ENCODE measurements around the gene B3GALT5. TPM values are rescaled to one million over a fixed set of nuclear protein-coding genes. Genes with fewer than 3 reads are reported as not detected.

Gene B3GALT5
- total RNA-seq, 1 donor from 2014 or later: 0.03 TPM

- peaks cover 13% of the 10 kb centered on the region for H3K9me3 ChIP-seq (replicated peaks)
- intact Hi-C loops (cut with micrococcal nuclease): no loop called here
- H3K4me3 ChIP-seq: no peak overlapping the region
- no peaks in the 10 kb centered on the region for H3K36me3 ChIP-seq
- no peak for TF ChIP-seq CTCF (IDR thresholded peaks at IDR 0.05; ENCODE audit: borderline replicate concordance)
- peaks cover 18% of the 10 kb centered on the region for H3K4me1 ChIP-seq
- no peak for DNase-seq
- H3K27ac ChIP-seq (replicated peaks): no peak overlapping the region
- H3K27me3 ChIP-seq (ENCODE audit: low read depth): no peaks in the 10 kb centered on the region
Measured at GRCh38 chr21:39658066-39658465, 45.3 kb downstream of the B3GALT5 start.

GRCh38 chr21:39659070-39659815 is 46.5 kb downstream of the B3GALT5 start:
- intact Hi-C loops (cut with micrococcal nuclease): no loop called here
- TF ChIP-seq CTCF (IDR thresholded peaks at IDR 0.05; ENCODE audit: borderline replicate concordance): no peak
- Histone ChIP-seq H3K27me3 (ENCODE audit: low read depth) (no peaks in the 10 kb centered on the region), H3K4me1 (peaks cover 18% of the 10 kb centered on the region), H3K4me3 (no peak overlapping the region), H3K27ac (replicated peaks) (peak overlapping the region; percentile 76), H3K9me3 (replicated peaks) (peaks cover under 1% of the 10 kb centered on the region), H3K36me3 (no peaks in the 10 kb centered on the region)
- no peak for DNase-seq

GRCh38 chr21:39660191-39660980 is 47.6 kb downstream of the B3GALT5 start:
- peaks cover 18% of the 10 kb centered on the region for H3K4me1 ChIP-seq
- H3K27ac ChIP-seq (replicated peaks): peak overlapping the region; percentile 76
- H3K4me3 ChIP-seq: peak overlapping the region; percentile 46
- H3K27me3 ChIP-seq (ENCODE audit: low read depth): no peaks in the 10 kb centered on the region
- no peaks in the 10 kb centered on the region for H3K9me3 ChIP-seq (replicated peaks)
- no peaks in the 10 kb centered on the region for H3K36me3 ChIP-seq
- TF ChIP-seq CTCF (IDR thresholded peaks at IDR 0.05; ENCODE audit: borderline replicate concordance): no peak
- peak; percentile 45 for DNase-seq
- intact Hi-C loops (cut with micrococcal nuclease): no loop called here

- H3K27me3 ChIP-seq (ENCODE audit: low read depth): no peaks in the 10 kb centered on the region
- no peaks in the 10 kb centered on the region for H3K36me3 ChIP-seq
- peaks cover 18% of the 10 kb centered on the region for H3K4me1 ChIP-seq
- no peaks in the 10 kb centered on the region for H3K9me3 ChIP-seq (replicated peaks)
- no peak for DNase-seq
- intact Hi-C loops (cut with micrococcal nuclease): no loop called here
- peak overlapping the region; percentile 76 for H3K27ac ChIP-seq (replicated peaks)
- TF ChIP-seq CTCF (IDR thresholded peaks at IDR 0.05; ENCODE audit: borderline replicate concordance): no peak
- H3K4me3 ChIP-seq: no peak overlapping the region
Measured at GRCh38 chr21:39661121-39661520, 48.4 kb downstream of the B3GALT5 start.

GRCh38 chr21:39661740-39662139 is 49.0 kb downstream of the B3GALT5 start:
- Histone ChIP-seq H3K4me3 (no peak overlapping the region), H3K9me3 (replicated peaks) (no peaks in the 10 kb centered on the region), H3K36me3 (no peaks in the 10 kb centered on the region), H3K4me1 (peaks cover 18% of the 10 kb centered on the region), H3K27me3 (ENCODE audit: low read depth) (no peaks in the 10 kb centered on the region), H3K27ac (replicated peaks) (no peak overlapping the region)
- no peak for TF ChIP-seq CTCF (IDR thresholded peaks at IDR 0.05; ENCODE audit: borderline replicate concordance)
- no peak for DNase-seq
- intact Hi-C loops (cut with micrococcal nuclease): no loop called here
